DND-41 (cell line): ENCODE results near the gene C6.
"Not testable (repeated sequence)": the region's sequence is repeated elsewhere in the genome, so short reads cannot be mapped to it uniquely, and the experiment has no call there.

ENCODE experiments used
- ATAC-seq: fragments of 200-7000 bp; cut with Tn5 transposase; 3 replicates; pipeline ENCODE4 v1.9.1; 2021; ENCODE audit warnings: low read depth; ENCODE audit not compliant: insufficient read depth
- DNase-seq: peaks from one replicate; pipeline ENCODE4 v3.0.0-alpha.2; 2020
- H2AFZ ChIP-seq: 2 replicates; pipeline ENCODE4 v1.6.0; 2012; ENCODE audit warnings: low read depth, low read length
- H3K27ac ChIP-seq: 2 replicates; pipeline ENCODE4 v1.5.1; 2012; ENCODE audit warnings: low read length, inconsistent platforms
- H3K27me3 ChIP-seq: fragments of 200-600 bp; sonication (generic); 2 replicates; pipeline ENCODE4 v1.6.0; 2012; ENCODE audit warnings: low read length, mild to moderate bottlenecking, inconsistent platforms; ENCODE audit not compliant: insufficient read depth, poor library complexity
- H3K36me3 ChIP-seq: 2 replicates; pipeline ENCODE4 v1.5.1; 2012; ENCODE audit warnings: low read length, inconsistent platforms; ENCODE audit not compliant: insufficient read depth
- H3K4me1 ChIP-seq: 2 replicates; pipeline ENCODE4 v1.5.1; 2012; ENCODE audit warnings: mild to moderate bottlenecking, low read length; ENCODE audit not compliant: insufficient read depth
- H3K4me2 ChIP-seq: 2 replicates; pipeline ENCODE4 v1.6.0; 2012; ENCODE audit warnings: mild to moderate bottlenecking, moderate library complexity, low read length, inconsistent platforms; ENCODE audit not compliant: insufficient read depth
- H3K4me3 ChIP-seq, 2 experiments: fragments of 200-600 bp in 1 of 2; shearing (Covaris generic) in 1 of 2; 2 replicates each; pipeline ENCODE4 v1.5.1; 2012 to 2016; ENCODE audit warnings: inconsistent platforms in 2 of 2, low read length in 2 of 2, mild to moderate bottlenecking in 2 of 2, low read depth in 1 of 2, moderate library complexity in 1 of 2
- H3K79me2 ChIP-seq: 2 replicates; pipeline ENCODE4 v1.6.0; 2012; ENCODE audit warnings: low read length, inconsistent platforms; ENCODE audit not compliant: insufficient read depth
- H3K9ac ChIP-seq: 2 replicates; pipeline ENCODE4 v1.6.0; 2012; ENCODE audit warnings: low read depth, mild to moderate bottlenecking, inconsistent platforms, low read length, moderate library complexity
- H3K9me3 ChIP-seq: 2 replicates; pipeline ENCODE4 v1.5.1; 2012; ENCODE audit warnings: low read length, moderate library complexity, mild to moderate bottlenecking, inconsistent platforms; ENCODE audit not compliant: insufficient read depth, severe bottlenecking
- H4K20me1 ChIP-seq: 2 replicates; pipeline ENCODE4 v1.6.0; 2012; ENCODE audit warnings: low read length; ENCODE audit not compliant: insufficient read depth
- EZH2 ChIP-seq: IDR thresholded peaks from 3 replicates; pipeline ENCODE4 v1.6.1; 2012; ENCODE audit warnings: borderline replicate concordance, low read depth, mild to moderate bottlenecking, moderate library complexity, low read length, inconsistent platforms; ENCODE audit not compliant: severe bottlenecking
- TF ChIP-seq, protein P1 (sequence below): IDR thresholded peaks from 2 replicates; pipeline ENCODE4 v1.5.1; 2012; ENCODE audit warnings: borderline replicate concordance, low read length, moderate library complexity, mild to moderate bottlenecking; ENCODE audit not compliant: poor library complexity, severe bottlenecking; ENCODE audit errors: extremely low read depth

C6 gene

DNA sequence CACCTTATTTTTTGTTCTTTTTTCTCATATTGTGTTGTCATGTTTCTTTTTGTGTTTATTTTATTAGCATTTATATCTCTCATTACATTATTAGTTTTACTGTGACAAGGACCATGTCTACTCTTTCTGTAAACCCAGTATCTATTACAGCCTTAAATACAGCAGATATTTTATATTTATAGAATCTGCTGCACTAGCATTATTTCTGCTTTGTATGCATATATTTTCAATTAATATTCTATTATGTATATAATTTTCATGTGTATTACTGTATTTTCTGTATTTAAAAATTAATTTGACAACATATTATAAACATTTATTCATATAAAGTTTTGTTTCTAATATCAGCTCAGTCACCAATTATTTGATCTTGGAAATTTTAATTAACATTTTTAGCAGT lies 19.5 kb upstream of the C6 start:
- Histone ChIP-seq H3K4me2 (no peak overlapping the region), H3K9me3 (peaks cover 3% of the 10 kb centered on the region), H3K27ac (no peak overlapping the region), H3K4me3 (no peak overlapping the region), H3K9ac (no peak overlapping the region), H3K79me2 (no peaks in the 10 kb centered on the region), H4K20me1 (no peaks in the 10 kb centered on the region), H3K27me3 (no peaks in the 10 kb centered on the region), H3K4me1 (no peaks in the 10 kb centered on the region), H3K36me3 (no peaks in the 10 kb centered on the region), H2AFZ (no peak overlapping the region)
- DNase-seq: no peak
- ATAC-seq: no peak
- TF ChIP-seq EZH2: no peak
- TF ChIP-seq, protein P1, sequence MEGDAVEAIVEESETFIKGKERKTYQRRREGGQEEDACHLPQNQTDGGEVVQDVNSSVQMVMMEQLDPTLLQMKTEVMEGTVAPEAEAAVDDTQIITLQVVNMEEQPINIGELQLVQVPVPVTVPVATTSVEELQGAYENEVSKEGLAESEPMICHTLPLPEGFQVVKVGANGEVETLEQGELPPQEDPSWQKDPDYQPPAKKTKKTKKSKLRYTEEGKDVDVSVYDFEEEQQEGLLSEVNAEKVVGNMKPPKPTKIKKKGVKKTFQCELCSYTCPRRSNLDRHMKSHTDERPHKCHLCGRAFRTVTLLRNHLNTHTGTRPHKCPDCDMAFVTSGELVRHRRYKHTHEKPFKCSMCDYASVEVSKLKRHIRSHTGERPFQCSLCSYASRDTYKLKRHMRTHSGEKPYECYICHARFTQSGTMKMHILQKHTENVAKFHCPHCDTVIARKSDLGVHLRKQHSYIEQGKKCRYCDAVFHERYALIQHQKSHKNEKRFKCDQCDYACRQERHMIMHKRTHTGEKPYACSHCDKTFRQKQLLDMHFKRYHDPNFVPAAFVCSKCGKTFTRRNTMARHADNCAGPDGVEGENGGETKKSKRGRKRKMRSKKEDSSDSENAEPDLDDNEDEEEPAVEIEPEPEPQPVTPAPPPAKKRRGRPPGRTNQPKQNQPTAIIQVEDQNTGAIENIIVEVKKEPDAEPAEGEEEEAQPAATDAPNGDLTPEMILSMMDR: no peak

DNA sequence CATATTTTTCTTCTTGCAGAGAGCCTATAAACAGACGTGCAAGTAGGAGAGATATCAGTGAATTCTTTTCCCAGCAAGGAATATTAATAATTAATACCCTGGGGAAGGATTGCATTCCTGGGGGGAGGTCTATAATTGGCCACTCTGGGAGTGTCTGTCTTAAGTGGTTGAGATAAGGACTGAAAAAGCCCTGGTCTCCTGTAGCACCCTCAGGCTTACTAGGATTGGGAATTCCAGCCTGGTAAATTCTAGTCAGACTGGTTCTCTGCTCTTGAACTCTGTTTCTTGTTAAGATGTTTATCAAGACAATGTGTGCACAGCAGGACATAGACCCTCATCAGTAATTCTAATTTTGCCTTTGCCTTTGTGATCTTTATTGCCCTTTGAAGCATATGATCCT lies 16.9 kb upstream of the C6 start:
- H3K27ac ChIP-seq, H3K9me3 ChIP-seq, H3K4me2 ChIP-seq, H3K79me2 ChIP-seq, H3K4me3 ChIP-seq, H3K4me1 ChIP-seq, DNase-seq, H4K20me1 ChIP-seq, H2AFZ ChIP-seq, ATAC-seq, H3K27me3 ChIP-seq, H3K36me3 ChIP-seq, H3K9ac ChIP-seq: not testable (repeated sequence)

DNA sequence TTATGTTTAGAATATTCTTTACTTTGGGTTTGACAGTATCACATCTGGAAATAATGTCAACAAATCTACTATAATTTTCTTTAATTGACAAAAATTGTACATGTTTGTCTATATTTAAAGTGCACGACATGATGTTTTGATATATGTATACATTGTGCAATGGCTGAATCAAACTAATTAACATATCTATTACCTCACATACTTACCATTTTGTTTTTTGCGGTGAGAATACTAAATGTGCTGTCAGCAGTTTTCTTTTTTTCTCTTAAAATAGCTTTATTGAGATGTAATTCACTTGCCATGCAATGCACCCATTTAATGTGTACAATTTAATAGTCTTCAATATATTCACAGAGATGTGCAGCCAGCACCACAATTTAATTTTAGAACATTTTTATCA lies 10.6 kb upstream of the C6 start:
- H3K4me1 ChIP-seq: no peaks in the 10 kb centered on the region
- H3K79me2 ChIP-seq: no peaks in the 10 kb centered on the region
- no peaks in the 10 kb centered on the region for H3K27me3 ChIP-seq
- no peaks in the 10 kb centered on the region for H3K9me3 ChIP-seq
- no peaks in the 10 kb centered on the region for H3K36me3 ChIP-seq
- TF ChIP-seq, protein P1: no peak
- no peak for TF ChIP-seq EZH2
- DNase-seq (no peak), ATAC-seq (no peak)
- H3K4me2 ChIP-seq: no peak overlapping the region
- no peaks in the 10 kb centered on the region for H4K20me1 ChIP-seq
- no peak overlapping the region for H3K9ac ChIP-seq
- H2AFZ ChIP-seq: no peak overlapping the region
- H3K4me3 ChIP-seq: no peak overlapping the region
- H3K27ac ChIP-seq: no peak overlapping the region

DNA sequence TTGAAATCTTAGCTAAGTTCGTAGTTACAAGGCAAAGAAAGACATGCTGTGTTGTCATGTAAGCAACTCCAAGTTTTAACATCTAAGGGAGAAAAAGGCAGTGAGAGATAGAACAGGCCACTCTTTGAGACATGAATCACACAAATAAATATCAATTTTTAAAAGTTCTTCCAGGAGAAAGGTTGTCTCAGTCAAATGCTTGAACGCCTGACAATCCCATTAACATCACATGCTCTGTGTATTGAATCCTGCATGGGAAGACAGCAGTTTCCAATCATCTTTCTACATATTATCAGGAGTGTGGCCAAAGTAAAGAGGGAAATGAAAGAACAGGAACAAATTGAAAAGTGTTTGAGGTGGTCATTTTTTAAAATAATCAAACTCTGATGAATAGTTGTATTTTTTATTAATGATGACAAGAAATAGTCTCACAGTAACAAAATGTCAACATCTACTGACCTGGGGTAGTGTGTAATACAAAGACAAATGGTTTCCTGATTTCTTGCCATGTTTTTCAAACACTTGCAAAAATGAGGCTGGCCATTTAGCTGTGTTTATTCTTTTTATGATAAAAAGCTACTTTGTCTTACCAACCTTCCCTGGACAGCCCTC lies 6.4 kb upstream of the C6 start:
- H2AFZ ChIP-seq: no peak overlapping the region
- no peaks in the 10 kb centered on the region for H3K79me2 ChIP-seq
- H3K4me3 ChIP-seq: no peak overlapping the region
- DNase-seq: no peak
- H3K27ac ChIP-seq: no peak overlapping the region
- H3K9ac ChIP-seq: no peak overlapping the region
- H3K4me2 ChIP-seq: no peak overlapping the region
- H4K20me1 ChIP-seq: no peaks in the 10 kb centered on the region
- H3K27me3 ChIP-seq: no peaks in the 10 kb centered on the region
- H3K36me3 ChIP-seq: no peaks in the 10 kb centered on the region
- ATAC-seq: no peak
- H3K4me1 ChIP-seq: no peaks in the 10 kb centered on the region
- H3K9me3 ChIP-seq: no peaks in the 10 kb centered on the region
- TF ChIP-seq, protein P1: no peak
- TF ChIP-seq EZH2: no peak
